H9 (cell line): ENCODE results near the gene MREG. TPM values are rescaled to one million over a fixed set of nuclear protein-coding genes. Genes with fewer than 3 reads are reported as not detected.

ENCODE experiments used
- DNase-seq: peaks from one replicate; pipeline ENCODE4 v3.0.0-alpha.2; 2017
- H2AFZ ChIP-seq: one replicate; pipeline ENCODE4 v1.6.1; 2013; ENCODE audit warnings: mild to moderate bottlenecking, low read length, control low read depth, moderate library complexity
- H2AK5ac ChIP-seq: 2 replicates; pipeline ENCODE4 v1.6.1; 2013; ENCODE audit warnings: low read length, control low read depth, mixed read lengths; ENCODE audit not compliant: insufficient read length
- H2BK120ac ChIP-seq: one replicate; pipeline ENCODE4 v1.6.1; 2013; ENCODE audit warnings: low read depth, mild to moderate bottlenecking, low read length, control low read depth, inconsistent platforms; ENCODE audit not compliant: poor library complexity, severe bottlenecking
- H2BK12ac ChIP-seq: 2 replicates; pipeline ENCODE4 v1.6.1; 2013; ENCODE audit warnings: low read length, control low read depth, mixed read lengths, low read depth; ENCODE audit not compliant: insufficient read length
- H2BK15ac ChIP-seq: 2 replicates; pipeline ENCODE4 v1.6.1; 2013; ENCODE audit warnings: low read depth, low read length, control low read depth
- H2BK20ac ChIP-seq: one replicate; pipeline ENCODE4 v1.6.1; 2013; ENCODE audit warnings: low read depth, mild to moderate bottlenecking, low read length, control low read depth, inconsistent platforms; ENCODE audit not compliant: poor library complexity, severe bottlenecking
- H2BK5ac ChIP-seq: 2 replicates; pipeline ENCODE4 v1.6.1; 2013; ENCODE audit warnings: low read length, control low read depth, mixed read lengths; ENCODE audit not compliant: insufficient read length
- H3K14ac ChIP-seq: 2 replicates; pipeline ENCODE4 v1.6.1; 2013; ENCODE audit warnings: low read length, control low read depth; ENCODE audit not compliant: insufficient read depth
- H3K18ac ChIP-seq: 2 replicates; pipeline ENCODE4 v1.6.1; 2013; ENCODE audit warnings: low read depth, mild to moderate bottlenecking, mixed read lengths, low read length, control low read depth; ENCODE audit not compliant: insufficient read length
- H3K23ac ChIP-seq: 2 replicates; pipeline ENCODE4 v1.6.1; 2013; ENCODE audit warnings: low read length, control low read depth, mixed read lengths, low read depth; ENCODE audit not compliant: insufficient read length
- H3K23me2 ChIP-seq: 2 replicates; pipeline ENCODE4 v1.6.1; 2013; ENCODE audit warnings: low read depth, mild to moderate bottlenecking, mixed read lengths, low read length, control low read depth; ENCODE audit not compliant: insufficient read length, poor library complexity, severe bottlenecking
- H3K27ac ChIP-seq: 2 replicates; pipeline ENCODE4 v1.5.1; 2013; ENCODE audit warnings: low read length, control low read depth, mixed read lengths, low read depth; ENCODE audit not compliant: insufficient read length
- H3K27me3 ChIP-seq: 2 replicates; pipeline ENCODE4 v1.6.1; 2013; ENCODE audit warnings: low read length, control low read depth, inconsistent platforms; ENCODE audit not compliant: insufficient read depth
- H3K4ac ChIP-seq: 2 replicates; pipeline ENCODE4 v1.6.1; 2013; ENCODE audit warnings: low read depth, mild to moderate bottlenecking, control low read depth, inconsistent platforms, low read length, moderate library complexity
- H3K4me1 ChIP-seq: 2 replicates; pipeline ENCODE4 v1.6.1; 2013; ENCODE audit warnings: low read length, control low read depth, inconsistent platforms; ENCODE audit not compliant: insufficient read depth
- H3K4me2 ChIP-seq: 2 replicates; pipeline ENCODE4 v1.6.1; 2013; ENCODE audit warnings: low read length, control low read depth, mixed read lengths; ENCODE audit not compliant: insufficient read length, insufficient read depth
- H3K56ac ChIP-seq: 2 replicates; pipeline ENCODE4 v1.6.1; 2013; ENCODE audit warnings: low read depth, mild to moderate bottlenecking, mixed read lengths, low read length, control low read depth; ENCODE audit not compliant: insufficient read length
- H3K79me1 ChIP-seq: 2 replicates; pipeline ENCODE4 v1.6.1; 2013; ENCODE audit warnings: low read depth, mild to moderate bottlenecking, moderate library complexity, low read length, control low read depth, inconsistent platforms; ENCODE audit not compliant: insufficient read depth, poor library complexity, severe bottlenecking
- H3K79me2 ChIP-seq: 2 replicates; pipeline ENCODE4 v1.6.1; 2013; ENCODE audit warnings: low read length, control low read depth, inconsistent platforms; ENCODE audit not compliant: insufficient read depth
- H3K9ac ChIP-seq: 2 replicates; pipeline ENCODE4 v1.6.1; 2013; ENCODE audit warnings: low read length, control low read depth, mixed read lengths; ENCODE audit not compliant: insufficient read length; ENCODE audit errors: extremely low read depth
- H3K9me3 ChIP-seq: one replicate; pipeline ENCODE4 v1.6.1; 2013; ENCODE audit warnings: low read depth, low read length, inconsistent platforms; ENCODE audit not compliant: control insufficient read depth
- H3T11ph ChIP-seq: one replicate; pipeline ENCODE4 v1.6.1; 2013; ENCODE audit warnings: mild to moderate bottlenecking, low read length, control low read depth, inconsistent platforms
- H4K20me1 ChIP-seq: one replicate; pipeline ENCODE4 v1.6.1; 2013; ENCODE audit not compliant: control insufficient read depth, insufficient read length, insufficient read depth
- H4K5ac ChIP-seq: 2 replicates; pipeline ENCODE4 v1.6.1; 2013; ENCODE audit warnings: low read depth, mild to moderate bottlenecking, mixed read lengths, low read length, control low read depth; ENCODE audit not compliant: insufficient read length
- H4K8ac ChIP-seq: replicated peaks from 2 replicates; pipeline ENCODE4 v1.6.1; 2013; ENCODE audit warnings: low read length, control low read depth, mixed read lengths, low read depth; ENCODE audit not compliant: insufficient read length
- H4K91ac ChIP-seq: 2 replicates; pipeline ENCODE4 v1.6.1; 2013; ENCODE audit warnings: low read depth, mild to moderate bottlenecking, moderate library complexity, mixed read lengths, low read length, control low read depth; ENCODE audit not compliant: insufficient read length
- H3K27ac Mint-ChIP-seq, 3 experiments: 2 replicates in 2 of 3; 3 replicates in 1 of 3; pipeline ENCODE4 v1.8.0; 2020 to 2021; ENCODE audit warnings: mixed read lengths in 3 of 3, mild to moderate bottlenecking in 1 of 3, moderate library complexity in 1 of 3
- H3K27me3 Mint-ChIP-seq: 2 replicates; pipeline ENCODE4 v1.8.0; 2021; ENCODE audit warnings: low read depth, mild to moderate bottlenecking, moderate library complexity, mixed read lengths
- H3K36me3 Mint-ChIP-seq, 3 experiments: 2 replicates in 2 of 3; 3 replicates in 1 of 3; pipeline ENCODE4 v1.8.0; 2020 to 2021; ENCODE audit warnings: low read depth in 3 of 3, mixed read lengths in 3 of 3; ENCODE audit not compliant: insufficient read depth in 1 of 3
- H3K4me1 Mint-ChIP-seq, 2 experiments: 2 replicates each; pipeline ENCODE4 v1.8.0; 2020; ENCODE audit warnings: mixed read lengths in 2 of 2
- H3K4me3 Mint-ChIP-seq, 2 experiments: 2 replicates in 1 of 2; 3 replicates in 1 of 2; pipeline ENCODE4 v1.8.0; 2020 to 2021; ENCODE audit warnings: mild to moderate bottlenecking in 2 of 2, mixed read lengths in 2 of 2, moderate library complexity in 1 of 2
- H3K9me3 Mint-ChIP-seq, 2 experiments: 2 replicates in 1 of 2; 3 replicates in 1 of 2; pipeline ENCODE4 v1.8.0; 2020; ENCODE audit warnings: mild to moderate bottlenecking in 2 of 2, mixed read lengths in 2 of 2, moderate library complexity in 1 of 2
- WGBS: extraction: QIAGEN DNeasy Blood & Tissue Kit; methylation state at CpG from one replicate; pipeline ENCODE4 v1.1.7; 2013; ENCODE audit warnings: missing lambda C conversion rate, low lambda C conversion rate, mixed read lengths; ENCODE audit not compliant: insufficient read length; ENCODE audit errors: extremely low coverage; 5-methylcytosine and 5-hydroxymethylcytosine counted together
- total RNA-seq: library from RNA; stranded (reverse); gene quantifications from 2 replicates; pipeline ENCODE4 v1.2.1, GENCODE V29; 2021
- TF ChIP-seq, protein P1 (sequence below): fragments of 200-600 bp; sonication (generic); conservative IDR thresholded peaks from 3 replicates; pipeline ENCODE4 v1.8.0; 2021; ENCODE audit warnings: antibody characterized with exemption, mild to moderate bottlenecking

The MREG gene
- total RNA-seq, 1 experiment from 2014 or later, result 21.8 TPM

DNA sequence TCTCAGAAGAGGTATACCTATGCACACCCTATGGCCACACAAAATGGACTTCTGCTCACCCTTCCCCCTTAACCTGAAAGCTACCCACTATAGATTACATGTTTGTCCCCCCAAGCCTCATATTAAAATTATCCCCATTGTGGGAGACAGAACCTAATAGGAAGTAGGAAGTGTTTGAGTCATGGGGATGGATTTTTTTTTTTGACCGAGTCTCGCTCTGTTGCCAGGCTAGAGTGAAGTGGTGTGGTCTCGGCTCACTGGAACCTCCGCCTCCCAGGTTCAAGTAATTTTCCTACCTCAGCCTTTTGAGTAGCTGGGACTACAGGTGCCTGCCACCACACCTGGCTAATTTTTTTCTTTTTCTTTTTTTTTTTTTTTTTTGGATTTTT, 98.6 kb downstream of the MREG start:
- Histone ChIP-seq H3K79me2 (no peaks in the 10 kb centered on the region), H3K9ac (no peak overlapping the region), H3K23ac (no peak overlapping the region), H3K4me1 (0 out of 2 replicates have a peak, but pooled peaks cover 4% of the 10 kb centered on the region), H3K27ac (no peak overlapping the region), H2BK5ac (no peak overlapping the region), H3K18ac (no peak overlapping the region), H2AK5ac (no peak overlapping the region), H3K9me3 (no peaks in the 10 kb centered on the region), H4K91ac (no peak overlapping the region), H2BK15ac (no peak overlapping the region), H3T11ph (no peak overlapping the region), H2BK12ac (no peak overlapping the region), H4K20me1 (no peaks in the 10 kb centered on the region), H3K14ac (no peak overlapping the region), H3K79me1 (no peaks in the 10 kb centered on the region), H4K8ac (no peak overlapping the region), H3K4ac (no peak overlapping the region), H2AFZ (no peak overlapping the region), H4K5ac (no peak overlapping the region), H2BK20ac (no peak overlapping the region), H3K23me2 (no peaks in the 10 kb centered on the region), H3K27me3 (no peaks in the 10 kb centered on the region), H3K56ac (no peak overlapping the region), H3K4me2 (no peak overlapping the region), H2BK120ac (no peak overlapping the region)
- TF ChIP-seq, protein P1, sequence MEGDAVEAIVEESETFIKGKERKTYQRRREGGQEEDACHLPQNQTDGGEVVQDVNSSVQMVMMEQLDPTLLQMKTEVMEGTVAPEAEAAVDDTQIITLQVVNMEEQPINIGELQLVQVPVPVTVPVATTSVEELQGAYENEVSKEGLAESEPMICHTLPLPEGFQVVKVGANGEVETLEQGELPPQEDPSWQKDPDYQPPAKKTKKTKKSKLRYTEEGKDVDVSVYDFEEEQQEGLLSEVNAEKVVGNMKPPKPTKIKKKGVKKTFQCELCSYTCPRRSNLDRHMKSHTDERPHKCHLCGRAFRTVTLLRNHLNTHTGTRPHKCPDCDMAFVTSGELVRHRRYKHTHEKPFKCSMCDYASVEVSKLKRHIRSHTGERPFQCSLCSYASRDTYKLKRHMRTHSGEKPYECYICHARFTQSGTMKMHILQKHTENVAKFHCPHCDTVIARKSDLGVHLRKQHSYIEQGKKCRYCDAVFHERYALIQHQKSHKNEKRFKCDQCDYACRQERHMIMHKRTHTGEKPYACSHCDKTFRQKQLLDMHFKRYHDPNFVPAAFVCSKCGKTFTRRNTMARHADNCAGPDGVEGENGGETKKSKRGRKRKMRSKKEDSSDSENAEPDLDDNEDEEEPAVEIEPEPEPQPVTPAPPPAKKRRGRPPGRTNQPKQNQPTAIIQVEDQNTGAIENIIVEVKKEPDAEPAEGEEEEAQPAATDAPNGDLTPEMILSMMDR, result no peak
- no peak overlapping the region for H3K4me3 Mint-ChIP-seq
- H3K27me3 Mint-ChIP-seq, result no peaks in the 10 kb centered on the region
- no CpG with 5 or more reads among the region's 4 CpGs for WGBS
- DNase-seq, result no peak
- peaks cover 0 to 4% of the 10 kb centered on the region in 2 experiments; a peak in 2 of 5 replicates for H3K9me3 Mint-ChIP-seq
- H3K4me1 Mint-ChIP-seq, result peaks cover 21 to 31% of the 10 kb centered on the region in 2 experiments
- H3K27ac Mint-ChIP-seq, result no peak overlapping the region
- no peaks in the 10 kb centered on the region for H3K36me3 Mint-ChIP-seq
